Activated CD8-positive, alpha-beta T cell treated with anti-CD3 and anti-CD28 coated beads for 36 hours (primary cell): ENCODE measurements around the gene ZNF497. TPM values are rescaled to one million over a fixed set of nuclear protein-coding genes. Genes with fewer than 3 reads are reported as not detected.

Experiments
- ATAC-seq: fragments of 200-7000 bp; cut with Tn5 transposase; one replicate; pipeline ENCODE4 v1.10.0; 2021; ENCODE audit warnings: mild to moderate bottlenecking, moderate library complexity
- CTCF ChIA-PET: fragments of 350-600 bp; sonication (Branson Sonifier 250); formaldehyde crosslinking; loops from one replicate; lab custom pipeline; 2021; ENCODE audit warnings: antibody characterized with exemption; lab: Charles Lee
- POLR2A ChIA-PET: fragments of 350-600 bp; sonication (Branson Sonifier 250); formaldehyde crosslinking; loops from one replicate; lab custom pipeline; 2021; ENCODE audit warnings: antibody characterized with exemption; lab: Charles Lee
- DNase-seq: peaks from one replicate; pipeline ENCODE4 v3.0.0-alpha.2; 2020
- H3K27ac Mint-ChIP-seq: one replicate; pipeline ENCODE4 v1.8.0; 2021; ENCODE audit warnings: mild to moderate bottlenecking, mixed read lengths
- H3K27me3 Mint-ChIP-seq: one replicate; pipeline ENCODE4 v1.8.0; 2021; ENCODE audit warnings: mixed read lengths
- H3K36me3 Mint-ChIP-seq: one replicate; pipeline ENCODE4 v1.8.0; 2021; ENCODE audit warnings: low read depth, mixed read lengths
- H3K4me1 Mint-ChIP-seq: one replicate; pipeline ENCODE4 v1.8.0; 2021; ENCODE audit warnings: low read depth, mixed read lengths
- H3K4me3 Mint-ChIP-seq: one replicate; pipeline ENCODE4 v1.8.0; 2021; ENCODE audit warnings: mild to moderate bottlenecking, moderate library complexity, mixed read lengths
- H3K9me3 Mint-ChIP-seq: one replicate; pipeline ENCODE4 v1.8.0; 2021; ENCODE audit warnings: mixed read lengths
- intact Hi-C: fragments of 100-400 bp; cut with micrococcal nuclease; formaldehyde crosslinking; loops from one replicate; pipeline ENCODE4 v1.10.0; 2022
- microRNA-seq: library from miRNA; unstranded; fragments of <30 nt; microRNA quantifications from one replicate; pipeline ENCODE4 v1.2.0, GENCODE V29; 2022; ENCODE audit warnings: borderline microRNAs expressed, borderline replicate concordance
- total RNA-seq, 2 experiments: library from RNA; stranded (reverse); gene quantifications; one replicate each; pipeline ENCODE4 v1.2.3, GENCODE V29; 2021
- TF ChIP-seq, protein P1 (sequence below): fragments of 200-600 bp; IDR thresholded peaks from one replicate; pipeline ENCODE4 v1.8.0; 2022; ENCODE audit warnings: antibody characterized with exemption, mild to moderate bottlenecking

The ZNF497 gene
- total RNA-seq, 2 experiments from 2014 or later: 1.3 to 1.6 TPM

DNA sequence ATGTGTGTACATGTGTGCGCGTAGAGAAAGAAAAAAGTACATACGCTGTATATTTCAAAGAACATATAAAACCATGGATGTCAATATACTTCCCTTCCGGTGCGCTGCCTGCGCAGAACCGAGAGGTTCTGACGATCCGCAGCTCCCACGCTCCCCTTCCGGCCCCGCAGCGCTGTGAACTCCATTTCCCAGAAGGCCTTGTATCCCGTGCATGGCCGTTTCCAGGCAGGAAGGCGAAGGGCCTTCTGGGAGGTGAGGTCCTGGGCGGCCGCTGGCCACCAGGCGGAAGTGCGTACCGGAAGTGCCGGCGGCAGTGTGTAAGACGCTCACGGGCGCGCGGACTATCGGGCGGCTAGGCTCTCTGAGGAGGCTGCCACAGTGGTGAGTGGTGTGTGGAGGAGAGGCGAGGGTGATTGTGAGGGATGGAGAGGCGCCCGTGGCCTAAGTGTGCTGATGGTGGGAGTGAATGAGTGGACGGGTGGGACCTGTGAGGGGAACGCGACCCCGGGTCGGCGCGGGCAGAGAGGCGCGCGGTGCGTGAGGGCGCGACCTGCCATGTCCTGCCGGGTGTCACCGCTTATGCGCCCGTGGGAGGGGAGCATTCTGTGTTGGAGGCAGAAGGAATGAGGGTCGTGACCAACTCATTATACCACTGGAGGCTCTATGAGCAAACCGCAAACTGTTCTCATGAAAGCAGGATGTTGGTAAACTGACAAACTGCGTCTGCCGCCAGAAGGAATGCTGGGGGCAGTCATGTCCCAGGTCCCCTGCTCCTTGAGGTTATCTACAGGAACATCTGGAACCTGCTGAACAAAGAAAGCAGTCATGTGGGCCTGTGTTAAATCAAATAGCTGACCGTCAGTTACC is 57.3 kb downstream of the ZNF497 start, which contains the start of gene ERVK3-1:
ERVK3-1 (plus strand) TSS at position 313 of the 867 bp plus-strand sequence. CDS start 6,792 bp downstream, outside the sequence.
- H3K4me1 Mint-ChIP-seq: peaks cover 40% of the 10 kb centered on the region

DNA sequence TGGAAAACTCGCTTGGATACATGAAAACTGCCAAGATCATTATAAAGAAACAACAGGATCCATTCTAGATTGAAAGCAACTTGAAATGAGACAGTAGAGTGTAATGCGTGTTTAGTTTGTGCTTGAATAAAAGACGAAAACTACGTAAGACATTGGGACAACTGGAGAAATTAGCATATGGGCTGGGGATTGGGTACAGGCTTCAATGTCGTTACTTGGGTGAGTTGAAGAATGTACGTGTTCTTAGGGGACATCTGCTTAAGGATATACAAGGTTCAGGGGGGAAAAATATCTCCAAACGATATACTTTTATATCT is 57.8 kb downstream of the ZNF497 start:
- ATAC-seq: peak; percentile 4
- CTCF ChIA-PET: no interaction called here

More for the DNA sequence above, 57.3 kb downstream of the ZNF497 start, which contains the start of gene ERVK3-1:
- H3K9me3 Mint-ChIP-seq: peaks cover 3% of the 10 kb centered on the region
- CTCF ChIA-PET: interaction anchor here (1.0 to 1.2 kb wide), 2 partner anchors 59 to 214 kb away, joined by 3 to 5 read pairs; partner anchors contain the start of gene ZBTB45
- peak within 1 kb of the TSS; percentile 95 for H3K27ac Mint-ChIP-seq
- peak; percentile 98 for ATAC-seq
- TF ChIP-seq, protein P1, sequence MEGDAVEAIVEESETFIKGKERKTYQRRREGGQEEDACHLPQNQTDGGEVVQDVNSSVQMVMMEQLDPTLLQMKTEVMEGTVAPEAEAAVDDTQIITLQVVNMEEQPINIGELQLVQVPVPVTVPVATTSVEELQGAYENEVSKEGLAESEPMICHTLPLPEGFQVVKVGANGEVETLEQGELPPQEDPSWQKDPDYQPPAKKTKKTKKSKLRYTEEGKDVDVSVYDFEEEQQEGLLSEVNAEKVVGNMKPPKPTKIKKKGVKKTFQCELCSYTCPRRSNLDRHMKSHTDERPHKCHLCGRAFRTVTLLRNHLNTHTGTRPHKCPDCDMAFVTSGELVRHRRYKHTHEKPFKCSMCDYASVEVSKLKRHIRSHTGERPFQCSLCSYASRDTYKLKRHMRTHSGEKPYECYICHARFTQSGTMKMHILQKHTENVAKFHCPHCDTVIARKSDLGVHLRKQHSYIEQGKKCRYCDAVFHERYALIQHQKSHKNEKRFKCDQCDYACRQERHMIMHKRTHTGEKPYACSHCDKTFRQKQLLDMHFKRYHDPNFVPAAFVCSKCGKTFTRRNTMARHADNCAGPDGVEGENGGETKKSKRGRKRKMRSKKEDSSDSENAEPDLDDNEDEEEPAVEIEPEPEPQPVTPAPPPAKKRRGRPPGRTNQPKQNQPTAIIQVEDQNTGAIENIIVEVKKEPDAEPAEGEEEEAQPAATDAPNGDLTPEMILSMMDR: no peak
- POLR2A ChIA-PET: interaction anchor here (0.6 to 2.3 kb wide), 8 partner anchors 9 to 214 kb away, joined by 3 to 6 read pairs (median 4); partner anchors contain the start of gene ZBTB45
- peaks cover 73% of the 10 kb centered on the region for H3K36me3 Mint-ChIP-seq
- intact Hi-C loops: loop anchor here (5.0 kb wide), 1 partner anchor 82 kb away; the partner anchor contains the start of gene RPS5
- no peaks in the 10 kb centered on the region for H3K27me3 Mint-ChIP-seq
- peak; percentile 97 for DNase-seq
- H3K4me3 Mint-ChIP-seq: peak within 1 kb of the TSS; percentile 84

More for the DNA sequence above, 57.8 kb downstream of the ZNF497 start:
- H3K27me3 Mint-ChIP-seq: no peaks in the 10 kb centered on the region
- peaks cover 3% of the 10 kb centered on the region for H3K9me3 Mint-ChIP-seq
- peak overlapping the region; percentile 84 for H3K4me3 Mint-ChIP-seq
- POLR2A ChIA-PET: interaction anchor here (0.6 to 2.3 kb wide), 4 partner anchors 12 to 215 kb away, joined by 3 to 6 read pairs (median 4); partner anchors contain the start of gene ZBTB45
- H3K36me3 Mint-ChIP-seq: peaks cover 73% of the 10 kb centered on the region
- TF ChIP-seq, protein P1: no peak
- intact Hi-C loops: loop anchor here (5.0 kb wide), 1 partner anchor 83 kb away; the partner anchor contains the start of gene RPS5
- peak overlapping the region; percentile 95 for H3K27ac Mint-ChIP-seq
- H3K4me1 Mint-ChIP-seq: peaks cover 40% of the 10 kb centered on the region
- DNase-seq: no peak

Small RNA genes lying within 50 kb of the gene (microRNA-seq; reads per million reads assigned to microRNA genes)
- gene MIR4754 (not detected), gene MIR6806 (not detected)

Other genes with a start within 250 kb of the ZNF497 start
- gene ZNF329, start 212.0 kb downstream of the ZNF497 start, total RNA-seq: 1 to 10 TPM; 6.0 to 6.2 TPM
- gene ZNF274, start 179.7 kb downstream of the ZNF497 start, total RNA-seq: 10 to 100 TPM; 24.0 to 25.9 TPM
- gene ZNF544, start 133.8 kb downstream of the ZNF497 start, total RNA-seq: 10 to 100 TPM; 49.8 to 52.3 TPM
- gene ZNF8, start 83.8 kb downstream of the ZNF497 start, total RNA-seq: 1 to 10 TPM; 5.2 to 5.8 TPM
- gene ERVK3-1, start 57.4 kb downstream of the ZNF497 start, total RNA-seq: 10 to 100 TPM; 40.6 to 43.0 TPM
- 1 to 10 TPM; 2.6 to 2.9 TPM for gene ZSCAN22, start 35.8 kb downstream of the ZNF497 start, total RNA-seq
- gene A1BG, start 9.3 kb downstream of the ZNF497 start, total RNA-seq: 10 to 100 TPM; 35.2 to 36.2 TPM
- gene ZNF837, start 18.3 kb upstream of the ZNF497 start, total RNA-seq: 1 to 10 TPM; 1.5 to 1.6 TPM
- gene RPS5, start 24.5 kb upstream of the ZNF497 start, total RNA-seq: 1,000 to 10,000 TPM; 1,906 to 1,936 TPM
- 1 to 10 TPM in 1 of 2 experiments, under 1 TPM in 1; 0.81 to 1.1 TPM for gene RNF225, start 32.9 kb upstream of the ZNF497 start, total RNA-seq
- gene ZNF584, start 45.9 kb upstream of the ZNF497 start, total RNA-seq: 10 to 100 TPM; 12.0 to 14.3 TPM
- gene ZNF132, start 77.4 kb upstream of the ZNF497 start, total RNA-seq: 1 to 10 TPM; 3.4 to 3.8 TPM
- gene ZNF324B, start 88.9 kb upstream of the ZNF497 start, total RNA-seq: 1 to 10 TPM; 7.6 to 8.2 TPM
- 10 to 100 TPM in 1 of 2 experiments, 1 to 10 TPM in 1; 8.1 to 10.1 TPM for gene ZNF324, start 104.3 kb upstream of the ZNF497 start, total RNA-seq
- 1 to 10 TPM; 3.5 to 4.0 TPM for gene ZNF446, start 113.6 kb upstream of the ZNF497 start, total RNA-seq
- gene SLC27A5, start 149.2 kb upstream of the ZNF497 start, total RNA-seq: 10 to 100 TPM; 21.7 to 26.6 TPM
- gene ZBTB45, start 157.1 kb upstream of the ZNF497 start, total RNA-seq: 1 to 10 TPM; 7.4 to 7.9 TPM
- 100 to 1,000 TPM; 527 to 550 TPM for gene TRIM28, start 181.3 kb upstream of the ZNF497 start, total RNA-seq
- 10 to 100 TPM; 88.3 to 90.0 TPM for gene CHMP2A, start 192.4 kb upstream of the ZNF497 start, total RNA-seq
- gene UBE2M, start 195.9 kb upstream of the ZNF497 start, total RNA-seq: 100 to 1,000 TPM; 107 to 114 TPM
- gene MZF1, start 210.6 kb upstream of the ZNF497 start, total RNA-seq: 10 to 100 TPM; 12.1 to 13.4 TPM